ENCODE measurements around the gene ADAM12.
"Not testable (repeated sequence)": the region's sequence is repeated elsewhere in the genome, so short reads cannot be mapped to it uniquely, and the experiment has no call there.

The ADAM12 gene

DNA sequence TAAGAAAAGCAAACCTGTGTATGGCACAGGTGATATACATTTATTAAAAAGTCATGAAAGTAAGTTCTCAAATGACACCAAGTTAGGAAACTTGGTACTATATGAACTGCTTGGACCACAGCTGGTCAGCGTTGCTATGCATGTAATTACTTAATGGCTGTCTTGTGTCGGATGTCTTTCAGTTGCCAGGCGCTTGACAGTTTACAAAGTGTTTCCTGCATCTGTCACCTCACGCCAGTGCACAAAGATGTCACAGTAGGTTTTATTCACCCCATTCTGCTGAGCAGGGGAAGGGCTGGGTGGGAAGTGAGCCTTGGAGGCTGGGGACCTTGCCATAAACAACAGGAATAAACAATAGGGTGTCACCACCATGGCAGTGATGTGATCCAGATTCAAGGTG is 35.8 kb downstream of the ADAM12 start:
- TF ChIP-seq, protein P1, sequence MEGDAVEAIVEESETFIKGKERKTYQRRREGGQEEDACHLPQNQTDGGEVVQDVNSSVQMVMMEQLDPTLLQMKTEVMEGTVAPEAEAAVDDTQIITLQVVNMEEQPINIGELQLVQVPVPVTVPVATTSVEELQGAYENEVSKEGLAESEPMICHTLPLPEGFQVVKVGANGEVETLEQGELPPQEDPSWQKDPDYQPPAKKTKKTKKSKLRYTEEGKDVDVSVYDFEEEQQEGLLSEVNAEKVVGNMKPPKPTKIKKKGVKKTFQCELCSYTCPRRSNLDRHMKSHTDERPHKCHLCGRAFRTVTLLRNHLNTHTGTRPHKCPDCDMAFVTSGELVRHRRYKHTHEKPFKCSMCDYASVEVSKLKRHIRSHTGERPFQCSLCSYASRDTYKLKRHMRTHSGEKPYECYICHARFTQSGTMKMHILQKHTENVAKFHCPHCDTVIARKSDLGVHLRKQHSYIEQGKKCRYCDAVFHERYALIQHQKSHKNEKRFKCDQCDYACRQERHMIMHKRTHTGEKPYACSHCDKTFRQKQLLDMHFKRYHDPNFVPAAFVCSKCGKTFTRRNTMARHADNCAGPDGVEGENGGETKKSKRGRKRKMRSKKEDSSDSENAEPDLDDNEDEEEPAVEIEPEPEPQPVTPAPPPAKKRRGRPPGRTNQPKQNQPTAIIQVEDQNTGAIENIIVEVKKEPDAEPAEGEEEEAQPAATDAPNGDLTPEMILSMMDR (IDR thresholded peaks at IDR 0.05; ENCODE audit: borderline replicate concordance, insufficient read depth, low read depth, low read length): no peak
- H3K4me3 ChIP-seq (ENCODE audit: low read depth, low read length): no peak overlapping the region

DNA sequence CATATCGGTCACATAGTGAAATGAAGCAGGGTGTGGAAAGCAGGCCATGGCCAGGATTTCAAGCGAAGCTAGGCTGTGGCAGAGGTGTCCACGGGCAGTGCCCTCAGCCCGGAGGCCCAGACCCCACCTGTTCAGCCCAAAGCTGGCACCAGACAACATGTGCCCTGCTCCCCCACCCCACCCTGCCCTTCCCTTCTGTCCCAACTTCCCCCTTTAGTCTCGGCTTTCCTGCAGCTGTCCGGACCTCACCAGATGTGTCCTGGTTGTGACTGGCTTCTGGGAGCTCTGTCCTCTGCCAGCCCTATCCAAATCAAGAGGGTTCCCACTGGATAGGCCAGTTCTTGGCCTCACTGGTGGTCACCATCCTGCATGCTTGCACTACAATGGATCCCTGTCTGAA is 37.3 kb downstream of the ADAM12 start:
- TF ChIP-seq, protein P1 (IDR thresholded peaks at IDR 0.05; ENCODE audit: borderline replicate concordance, insufficient read depth, low read depth, low read length): no peak
- H3K4me3 ChIP-seq (ENCODE audit: low read depth, low read length): no peak overlapping the region

DNA sequence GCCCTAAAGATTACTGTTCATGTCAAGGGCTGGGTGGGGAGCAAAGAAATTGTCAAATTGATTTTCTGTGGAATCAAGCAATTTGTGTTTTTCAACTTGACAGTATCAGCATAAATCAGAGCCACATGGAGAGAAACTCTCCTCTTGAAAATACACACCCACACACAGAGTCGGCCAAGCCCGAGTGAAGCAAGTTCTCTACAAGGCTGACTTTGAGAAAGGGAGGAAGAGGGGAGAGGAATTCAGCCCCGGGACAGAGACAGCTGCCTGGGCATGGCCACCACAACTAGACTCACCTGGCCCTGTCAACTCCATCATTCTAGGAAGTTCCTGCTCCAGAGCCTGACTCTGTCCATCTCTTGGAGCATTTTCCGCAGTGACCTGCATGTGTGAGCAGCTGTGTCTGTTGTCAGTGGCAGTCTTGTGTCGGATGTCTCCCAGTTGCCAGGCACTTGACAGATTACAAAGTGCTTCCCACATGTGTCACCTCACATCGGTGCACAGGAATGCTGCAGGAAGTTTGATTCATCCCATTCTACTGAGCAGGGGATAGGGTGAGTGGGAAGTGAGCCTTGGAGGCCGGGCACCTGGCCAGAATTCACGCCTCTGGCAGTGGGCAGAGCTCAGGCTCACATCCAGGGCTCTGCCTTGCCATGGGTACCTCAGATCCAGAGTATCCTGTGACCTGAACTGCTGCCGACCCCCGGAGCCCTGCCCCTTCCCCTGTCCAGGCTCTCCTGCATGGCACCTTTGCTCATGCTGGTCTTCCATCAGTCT is 37.9 kb downstream of the ADAM12 start:
- TF ChIP-seq, protein P1 (IDR thresholded peaks at IDR 0.05; ENCODE audit: borderline replicate concordance, insufficient read depth, low read depth, low read length): no peak
- no peak overlapping the region for H3K4me3 ChIP-seq (ENCODE audit: low read depth, low read length)

DNA sequence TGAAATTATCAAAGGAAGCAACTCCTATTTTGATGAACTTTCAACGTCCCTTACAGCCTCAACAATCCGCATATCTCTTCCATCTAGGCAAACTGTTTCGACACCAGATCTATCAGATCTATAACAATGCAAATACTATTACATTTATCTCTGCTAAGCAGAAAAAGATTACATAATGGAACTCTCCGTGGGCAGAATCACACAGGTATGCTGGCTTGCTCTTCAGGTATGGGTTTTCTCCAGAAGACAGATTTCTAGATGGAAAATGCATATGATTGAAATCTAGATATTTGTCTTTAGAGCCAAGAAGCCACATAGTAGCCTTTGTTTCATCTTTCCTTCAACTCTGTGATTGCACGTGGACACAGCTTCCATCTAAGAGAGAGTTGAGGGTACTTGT is 38.6 kb downstream of the ADAM12 start:
- no peak overlapping the region for H3K4me3 ChIP-seq (ENCODE audit: low read depth, low read length)
- TF ChIP-seq, protein P1 (IDR thresholded peaks at IDR 0.05; ENCODE audit: borderline replicate concordance, insufficient read depth, low read depth, low read length): no peak

DNA sequence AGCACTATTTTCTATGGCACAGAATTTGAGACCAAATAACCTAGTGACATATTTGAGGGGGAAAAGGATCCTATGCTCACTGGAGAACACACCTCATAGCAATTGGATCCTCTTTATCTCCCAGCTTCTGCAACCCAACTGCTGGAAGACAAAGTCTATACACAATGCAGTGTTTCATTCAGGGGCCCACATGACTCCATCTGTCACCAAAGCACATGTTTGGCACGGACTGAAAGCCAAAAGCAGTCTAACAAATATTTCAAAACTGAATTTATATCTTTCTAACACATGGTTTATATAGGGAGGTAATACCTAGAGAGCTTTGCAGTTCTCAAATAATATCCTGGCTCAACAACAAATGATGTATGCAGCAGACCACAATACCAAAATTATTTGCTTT is 39.2 kb downstream of the ADAM12 start:
- no peak overlapping the region for H3K4me3 ChIP-seq (ENCODE audit: low read depth, low read length)
- TF ChIP-seq, protein P1 (IDR thresholded peaks at IDR 0.05; ENCODE audit: borderline replicate concordance, insufficient read depth, low read depth, low read length): no peak

DNA sequence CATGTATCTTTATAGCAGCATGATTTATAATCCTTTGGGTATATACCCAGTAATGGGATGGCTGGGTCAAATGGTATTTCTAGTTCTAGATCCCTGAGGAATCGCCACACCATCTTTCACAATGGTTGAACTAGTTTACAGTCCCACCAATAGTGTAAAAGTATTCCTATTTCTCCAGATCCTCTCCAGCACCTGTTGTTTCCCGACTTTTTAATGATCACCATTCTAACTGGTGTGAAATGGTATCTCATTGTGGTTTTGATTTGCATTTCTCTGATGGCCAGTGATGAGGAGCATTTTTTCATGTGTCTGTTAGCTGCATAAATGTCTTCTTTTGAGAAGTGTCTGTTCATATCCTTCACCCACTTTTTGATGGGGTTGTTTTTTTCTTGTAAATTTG is 44.8 kb downstream of the ADAM12 start:
- H3K4me3 ChIP-seq (ENCODE audit: low read depth, low read length): not testable (repeated sequence)

DNA sequence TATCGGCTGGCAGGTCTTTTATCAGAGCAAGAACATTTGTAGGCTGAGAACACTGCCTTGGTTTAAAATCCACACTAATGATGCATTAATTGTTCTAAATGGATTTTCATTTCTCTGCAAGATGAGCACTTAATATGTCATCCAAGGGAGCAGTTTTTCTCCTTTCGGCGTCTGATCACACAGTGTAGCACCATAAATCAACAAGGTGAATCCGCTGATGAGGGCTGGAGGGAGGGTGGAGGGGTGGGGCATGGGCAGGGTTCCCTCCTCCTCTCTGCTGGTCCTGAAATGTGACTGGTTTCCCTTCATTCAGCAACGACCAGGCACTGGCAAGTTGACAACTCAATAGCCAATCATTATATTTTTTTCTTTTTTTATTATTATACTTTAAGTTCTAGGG is 45.6 kb downstream of the ADAM12 start:
- H3K4me3 ChIP-seq (ENCODE audit: low read depth, low read length): no peak overlapping the region
- TF ChIP-seq, protein P1 (IDR thresholded peaks at IDR 0.05; ENCODE audit: borderline replicate concordance, insufficient read depth, low read depth, low read length): no peak
